DMS79 treated with DMSO at 0.1 percent for 48 hours (cell line): ENCODE data around the gene RNASE2.
A peak's percentile ranks its signal among the peaks of the same experiment; 100 is the strongest.
"Not testable (repeated sequence)": the region's sequence is repeated elsewhere in the genome, so short reads cannot be mapped to it uniquely, and the experiment has no call there.

Source experiments
- DNase-seq: peaks from one replicate; lab custom pipeline; 2025; lab: John Stamatoyannopoulos, UW

The RNASE2 gene

GRCh38 chr14:20982646-20983369, 27.5 kb downstream of the RNASE2 start:
- DNase-seq: no peak

GRCh38 chr14:20985650-20986049, 30.4 kb downstream of the RNASE2 start:
- DNase-seq: not testable (repeated sequence)

GRCh38 chr14:20986811-20987210, 31.5 kb downstream of the RNASE2 start:
- DNase-seq: no peak

- no peak for DNase-seq
Measured at GRCh38 chr14:20988717-20989470, 33.6 kb downstream of the RNASE2 start.

- DNase-seq: no peak
Measured at GRCh38 chr14:20989471-20989786, 34.1 kb downstream of the RNASE2 start.

GRCh38 chr14:20989787-20990600, 34.7 kb downstream of the RNASE2 start, which contains the start of gene METTL17:
Gene METTL17, plus strand, starts transcription at chr14:20989980. Its CDS starts 23 bp downstream, at chr14:20990003.
- DNase-seq: peak; percentile 98

- DNase-seq: no peak
Measured at GRCh38 chr14:20996521-20996920, 41.2 kb downstream of the RNASE2 start.

GRCh38 chr14:20997115-20997514, 41.8 kb downstream of the RNASE2 start:
- no peak for DNase-seq

GRCh38 chr14:20997564-20997963, 42.3 kb downstream of the RNASE2 start:
- DNase-seq: no peak

GRCh38 chr14:20998139-20998538, 42.9 kb downstream of the RNASE2 start:
- no peak for DNase-seq

- DNase-seq: no peak
Measured at GRCh38 chr14:20998674-20999366, 43.5 kb downstream of the RNASE2 start, which contains the start of gene SLC39A2. Gene SLC39A2, plus strand, starts transcription at chr14:20999293. Its CDS starts 154 bp downstream, at chr14:20999447.

GRCh38 chr14:20999591-20999990, 44.3 kb downstream of the RNASE2 start:
- DNase-seq: no peak

- DNase-seq: no peak
Measured at GRCh38 chr14:21001218-21001617, 45.9 kb downstream of the RNASE2 start.

GRCh38 chr14:21003788-21004346, 48.6 kb downstream of the RNASE2 start:
- no peak for DNase-seq
